ENCODE measurements around the gene ROR1. TPM values are rescaled to one million over a fixed set of nuclear protein-coding genes. Genes with fewer than 3 reads are reported as not detected.

The ROR1 gene
- polyA plus RNA-seq, 1 of the 3 experiments (the other 2 are of a cell fraction) = 4.0 TPM

DNA sequence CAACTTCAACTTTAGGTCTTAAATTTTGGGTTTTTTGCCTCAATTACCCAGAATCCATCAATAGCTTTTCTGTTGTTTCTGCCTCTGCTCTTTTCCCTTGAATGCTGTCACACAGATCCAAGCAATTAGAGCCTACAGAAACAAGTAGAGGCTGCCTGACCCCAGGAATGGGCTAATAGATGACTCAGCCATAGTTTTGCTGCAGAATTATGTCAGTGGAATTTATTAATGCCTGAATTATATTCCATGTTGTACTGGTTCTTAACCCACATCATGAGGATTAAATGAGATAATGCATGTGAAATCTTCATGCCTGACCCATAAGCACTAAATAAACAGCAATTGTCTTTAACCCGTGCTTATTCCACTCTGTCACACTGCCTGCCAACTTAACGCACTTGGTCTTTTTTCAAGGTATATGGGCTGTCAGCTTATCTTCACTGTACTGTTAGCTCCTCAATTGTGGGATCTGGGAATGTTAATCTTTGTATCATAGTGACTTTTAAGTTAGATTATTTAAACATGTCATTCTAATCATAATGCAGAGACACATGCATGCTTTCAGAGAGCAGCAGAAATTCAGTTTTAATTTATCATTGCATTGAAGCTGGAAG is 213.3 kb downstream of the ROR1 start:
- H4K20me1 ChIP-seq (ENCODE audit: insufficient read depth) = no peaks in the 10 kb centered on the region
- POLR2A ChIA-PET = interaction anchor here (0.5 kb wide), 1 partner anchor 295 kb away, joined by 4 read pairs; no protein-coding TSS in a partner anchor
- H3K9me3 ChIP-seq = no peaks in the 10 kb centered on the region; the same call in 1 of the 2 replicates
- no peaks in the 10 kb centered on the region for H3F3A ChIP-seq (replicated peaks; ENCODE audit: insufficient read depth)
- no peaks in the 10 kb centered on the region for H3K79me2 ChIP-seq (ENCODE audit: insufficient read depth)
- no peaks in the 10 kb centered on the region for H3K36me3 ChIP-seq (replicated peaks in 1 of 2; ENCODE audit: control insufficient read depth in 1 of 2, insufficient read depth in 2 of 2, low read length in 1 of 2)
- WGBS (ENCODE audit: low lambda C conversion rate) = 35% methylated on average over 2 of the region's 2 CpGs
- H3K4me1 ChIP-seq (ENCODE audit: control insufficient read depth in 1 of 2, insufficient read depth in 2 of 2, low read depth in 1 of 2, low read length in 1 of 2) = peaks cover 7 to 11% of the 10 kb centered on the region in 2 experiments; a peak in 3 of 4 replicates
- no peak for TF ChIP-seq TAF1 (IDR thresholded peaks at IDR 0.05; ENCODE audit: borderline replicate concordance, low read depth, low read length)
- TF ChIP-seq TEAD4 (IDR thresholded peaks at IDR 0.05; ENCODE audit: borderline replicate concordance, insufficient read depth) = no peak
- TF ChIP-seq, protein P1, sequence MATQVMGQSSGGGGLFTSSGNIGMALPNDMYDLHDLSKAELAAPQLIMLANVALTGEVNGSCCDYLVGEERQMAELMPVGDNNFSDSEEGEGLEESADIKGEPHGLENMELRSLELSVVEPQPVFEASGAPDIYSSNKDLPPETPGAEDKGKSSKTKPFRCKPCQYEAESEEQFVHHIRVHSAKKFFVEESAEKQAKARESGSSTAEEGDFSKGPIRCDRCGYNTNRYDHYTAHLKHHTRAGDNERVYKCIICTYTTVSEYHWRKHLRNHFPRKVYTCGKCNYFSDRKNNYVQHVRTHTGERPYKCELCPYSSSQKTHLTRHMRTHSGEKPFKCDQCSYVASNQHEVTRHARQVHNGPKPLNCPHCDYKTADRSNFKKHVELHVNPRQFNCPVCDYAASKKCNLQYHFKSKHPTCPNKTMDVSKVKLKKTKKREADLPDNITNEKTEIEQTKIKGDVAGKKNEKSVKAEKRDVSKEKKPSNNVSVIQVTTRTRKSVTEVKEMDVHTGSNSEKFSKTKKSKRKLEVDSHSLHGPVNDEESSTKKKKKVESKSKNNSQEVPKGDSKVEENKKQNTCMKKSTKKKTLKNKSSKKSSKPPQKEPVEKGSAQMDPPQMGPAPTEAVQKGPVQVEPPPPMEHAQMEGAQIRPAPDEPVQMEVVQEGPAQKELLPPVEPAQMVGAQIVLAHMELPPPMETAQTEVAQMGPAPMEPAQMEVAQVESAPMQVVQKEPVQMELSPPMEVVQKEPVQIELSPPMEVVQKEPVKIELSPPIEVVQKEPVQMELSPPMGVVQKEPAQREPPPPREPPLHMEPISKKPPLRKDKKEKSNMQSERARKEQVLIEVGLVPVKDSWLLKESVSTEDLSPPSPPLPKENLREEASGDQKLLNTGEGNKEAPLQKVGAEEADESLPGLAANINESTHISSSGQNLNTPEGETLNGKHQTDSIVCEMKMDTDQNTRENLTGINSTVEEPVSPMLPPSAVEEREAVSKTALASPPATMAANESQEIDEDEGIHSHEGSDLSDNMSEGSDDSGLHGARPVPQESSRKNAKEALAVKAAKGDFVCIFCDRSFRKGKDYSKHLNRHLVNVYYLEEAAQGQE (IDR thresholded peaks at IDR 0.05; ENCODE audit: low read depth, low read length) = no peak
- TF ChIP-seq, protein P2, sequence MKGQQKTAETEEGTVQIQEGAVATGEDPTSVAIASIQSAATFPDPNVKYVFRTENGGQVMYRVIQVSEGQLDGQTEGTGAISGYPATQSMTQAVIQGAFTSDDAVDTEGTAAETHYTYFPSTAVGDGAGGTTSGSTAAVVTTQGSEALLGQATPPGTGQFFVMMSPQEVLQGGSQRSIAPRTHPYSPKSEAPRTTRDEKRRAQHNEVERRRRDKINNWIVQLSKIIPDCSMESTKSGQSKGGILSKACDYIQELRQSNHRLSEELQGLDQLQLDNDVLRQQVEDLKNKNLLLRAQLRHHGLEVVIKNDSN (IDR thresholded peaks at IDR 0.05; ENCODE audit: borderline replicate concordance, low read depth) = no peak
- no peak for TF ChIP-seq FOXM1 (IDR thresholded peaks at IDR 0.05; ENCODE audit: low read depth)
- TF ChIP-seq FOSL2 (IDR thresholded peaks at IDR 0.05; ENCODE audit: borderline replicate concordance, low read depth) = peak; percentile 57; the same call in 1 of the 2 replicates
- TF ChIP-seq GATA2 (CRISPR knock-in tag; IDR thresholded peaks at IDR 0.05) = no peak
- TF ChIP-seq, protein P3, sequence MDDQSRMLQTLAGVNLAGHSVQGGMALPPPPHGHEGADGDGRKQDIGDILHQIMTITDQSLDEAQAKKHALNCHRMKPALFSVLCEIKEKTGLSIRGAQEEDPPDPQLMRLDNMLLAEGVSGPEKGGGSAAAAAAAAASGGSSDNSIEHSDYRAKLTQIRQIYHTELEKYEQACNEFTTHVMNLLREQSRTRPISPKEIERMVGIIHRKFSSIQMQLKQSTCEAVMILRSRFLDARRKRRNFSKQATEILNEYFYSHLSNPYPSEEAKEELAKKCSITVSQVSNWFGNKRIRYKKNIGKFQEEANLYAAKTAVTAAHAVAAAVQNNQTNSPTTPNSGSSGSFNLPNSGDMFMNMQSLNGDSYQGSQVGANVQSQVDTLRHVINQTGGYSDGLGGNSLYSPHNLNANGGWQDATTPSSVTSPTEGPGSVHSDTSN (IDR thresholded peaks at IDR 0.05) = peak; percentile 60
- TF ChIP-seq, protein P4, sequence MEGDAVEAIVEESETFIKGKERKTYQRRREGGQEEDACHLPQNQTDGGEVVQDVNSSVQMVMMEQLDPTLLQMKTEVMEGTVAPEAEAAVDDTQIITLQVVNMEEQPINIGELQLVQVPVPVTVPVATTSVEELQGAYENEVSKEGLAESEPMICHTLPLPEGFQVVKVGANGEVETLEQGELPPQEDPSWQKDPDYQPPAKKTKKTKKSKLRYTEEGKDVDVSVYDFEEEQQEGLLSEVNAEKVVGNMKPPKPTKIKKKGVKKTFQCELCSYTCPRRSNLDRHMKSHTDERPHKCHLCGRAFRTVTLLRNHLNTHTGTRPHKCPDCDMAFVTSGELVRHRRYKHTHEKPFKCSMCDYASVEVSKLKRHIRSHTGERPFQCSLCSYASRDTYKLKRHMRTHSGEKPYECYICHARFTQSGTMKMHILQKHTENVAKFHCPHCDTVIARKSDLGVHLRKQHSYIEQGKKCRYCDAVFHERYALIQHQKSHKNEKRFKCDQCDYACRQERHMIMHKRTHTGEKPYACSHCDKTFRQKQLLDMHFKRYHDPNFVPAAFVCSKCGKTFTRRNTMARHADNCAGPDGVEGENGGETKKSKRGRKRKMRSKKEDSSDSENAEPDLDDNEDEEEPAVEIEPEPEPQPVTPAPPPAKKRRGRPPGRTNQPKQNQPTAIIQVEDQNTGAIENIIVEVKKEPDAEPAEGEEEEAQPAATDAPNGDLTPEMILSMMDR (IDR thresholded peaks at IDR 0.05) = no peak
- peak; percentile 31 to 34; a peak in 1 of 4 replicates for TF ChIP-seq EP300 (IDR thresholded peaks at IDR 0.05; ENCODE audit: borderline replicate concordance in 1 of 2, low read depth in 1 of 2, low read length in 1 of 2)
- TF ChIP-seq NRF1 (IDR thresholded peaks at IDR 0.05; ENCODE audit: low read depth, low read length) = no peak
- peak; percentile 60 for TF ChIP-seq JUND (IDR thresholded peaks at IDR 0.05)
- no peak for TF ChIP-seq GABPA (IDR thresholded peaks at IDR 0.05; ENCODE audit: low read depth)
- no peak; the same call in 1 of the 2 replicates for TF ChIP-seq NFIC (IDR thresholded peaks at IDR 0.05; ENCODE audit: borderline replicate concordance)
- TF ChIP-seq, protein P5, sequence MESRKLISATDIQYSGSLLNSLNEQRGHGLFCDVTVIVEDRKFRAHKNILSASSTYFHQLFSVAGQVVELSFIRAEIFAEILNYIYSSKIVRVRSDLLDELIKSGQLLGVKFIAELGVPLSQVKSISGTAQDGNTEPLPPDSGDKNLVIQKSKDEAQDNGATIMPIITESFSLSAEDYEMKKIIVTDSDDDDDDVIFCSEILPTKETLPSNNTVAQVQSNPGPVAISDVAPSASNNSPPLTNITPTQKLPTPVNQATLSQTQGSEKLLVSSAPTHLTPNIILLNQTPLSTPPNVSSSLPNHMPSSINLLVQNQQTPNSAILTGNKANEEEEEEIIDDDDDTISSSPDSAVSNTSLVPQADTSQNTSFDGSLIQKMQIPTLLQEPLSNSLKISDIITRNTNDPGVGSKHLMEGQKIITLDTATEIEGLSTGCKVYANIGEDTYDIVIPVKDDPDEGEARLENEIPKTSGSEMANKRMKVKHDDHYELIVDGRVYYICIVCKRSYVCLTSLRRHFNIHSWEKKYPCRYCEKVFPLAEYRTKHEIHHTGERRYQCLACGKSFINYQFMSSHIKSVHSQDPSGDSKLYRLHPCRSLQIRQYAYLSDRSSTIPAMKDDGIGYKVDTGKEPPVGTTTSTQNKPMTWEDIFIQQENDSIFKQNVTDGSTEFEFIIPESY (IDR thresholded peaks at IDR 0.05; ENCODE audit: borderline replicate concordance, low read depth) = no peak
- TF ChIP-seq RXRA (IDR thresholded peaks at IDR 0.05; ENCODE audit: borderline replicate concordance, low read depth) = no peak
- no peak for TF ChIP-seq SIN3A (IDR thresholded peaks at IDR 0.05; ENCODE audit: borderline replicate concordance, low read depth, low read length)
- TF ChIP-seq, protein P6, sequence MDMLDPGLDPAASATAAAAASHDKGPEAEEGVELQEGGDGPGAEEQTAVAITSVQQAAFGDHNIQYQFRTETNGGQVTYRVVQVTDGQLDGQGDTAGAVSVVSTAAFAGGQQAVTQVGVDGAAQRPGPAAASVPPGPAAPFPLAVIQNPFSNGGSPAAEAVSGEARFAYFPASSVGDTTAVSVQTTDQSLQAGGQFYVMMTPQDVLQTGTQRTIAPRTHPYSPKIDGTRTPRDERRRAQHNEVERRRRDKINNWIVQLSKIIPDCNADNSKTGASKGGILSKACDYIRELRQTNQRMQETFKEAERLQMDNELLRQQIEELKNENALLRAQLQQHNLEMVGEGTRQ (IDR thresholded peaks at IDR 0.05; ENCODE audit: borderline replicate concordance, low read depth, low read length) = no peak
- TF ChIP-seq, protein P7, sequence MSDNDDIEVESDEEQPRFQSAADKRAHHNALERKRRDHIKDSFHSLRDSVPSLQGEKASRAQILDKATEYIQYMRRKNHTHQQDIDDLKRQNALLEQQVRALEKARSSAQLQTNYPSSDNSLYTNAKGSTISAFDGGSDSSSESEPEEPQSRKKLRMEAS (IDR thresholded peaks at IDR 0.05; ENCODE audit: low read depth) = no peak
- TF ChIP-seq EZH2phosphoT487 (IDR thresholded peaks at IDR 0.05; ENCODE audit: borderline replicate concordance, low read depth) = no peak
- TF ChIP-seq YY1 (IDR thresholded peaks at IDR 0.05; ENCODE audit: low read depth) = no peak
- peak; percentile 51; the same call in 1 of the 2 replicates for TF ChIP-seq TCF12 (IDR thresholded peaks at IDR 0.05)
- CTCF ChIA-PET = interaction anchor here (1.1 to 1.4 kb wide), 2 partner anchors 8 to 12 kb away, joined by 3 to 6 read pairs; no protein-coding TSS in a partner anchor
- no peaks in the 10 kb centered on the region for H3K27me3 ChIP-seq (ENCODE audit: insufficient read depth)
- no peak overlapping the region for H3K4me2 ChIP-seq
- H3K9ac ChIP-seq = no peak overlapping the region
- peak overlapping the region in 1 of 2 experiments; percentile 39; a peak in 1 of 4 replicates for H3K27ac ChIP-seq (ENCODE audit: low read depth in 2 of 2, low read length in 1 of 2)
- DNase-seq = no peak
- H2AFZ ChIP-seq (ENCODE audit: low read depth) = no peak overlapping the region
- no peak overlapping the region for H3K4me3 ChIP-seq (ENCODE audit: low read depth in 2 of 2, low read length in 1 of 2)
- no peaks in the 10 kb centered on the region for H3K9me2 ChIP-seq
